ENCODE data around the gene FLVCR1.
"Not testable (repeated sequence)": the region's sequence is repeated elsewhere in the genome, so short reads cannot be mapped to it uniquely, and the experiment has no call there.

The FLVCR1 gene
- 11.0 to 11.8 reads per million in 2 donors for total RNA-seq

DNA sequence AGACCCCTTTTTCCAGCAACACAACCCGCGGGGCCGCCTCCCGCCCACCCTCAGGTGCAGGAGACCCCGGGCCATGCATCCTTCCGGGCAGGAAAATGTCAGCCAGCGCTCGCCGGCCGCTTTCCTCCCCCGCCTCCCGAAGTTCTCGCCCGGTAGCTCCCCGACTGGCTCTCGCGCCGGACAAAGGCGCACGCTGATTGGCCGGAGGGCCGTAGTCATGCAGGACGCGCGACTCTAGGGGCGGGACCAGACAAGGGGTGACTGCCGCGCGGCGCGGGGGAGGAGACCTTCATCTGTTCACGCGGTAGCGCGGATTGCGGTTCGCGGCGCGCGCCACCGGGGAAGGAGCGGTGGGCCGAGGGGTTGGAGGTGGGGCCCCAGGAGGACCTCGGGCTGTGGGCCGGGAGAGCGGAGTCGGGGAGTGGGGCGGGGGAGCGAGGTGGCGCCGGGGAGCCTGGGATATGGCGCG lies at the start of gene FLVCR1:
TSS of gene FLVCR1 (plus strand) at position 284 of the 469 bp plus-strand sequence. CDS start at position 462, 178 bp downstream.
- peak; percentile 81 to 97 (median 87) for DNase-seq

DNA sequence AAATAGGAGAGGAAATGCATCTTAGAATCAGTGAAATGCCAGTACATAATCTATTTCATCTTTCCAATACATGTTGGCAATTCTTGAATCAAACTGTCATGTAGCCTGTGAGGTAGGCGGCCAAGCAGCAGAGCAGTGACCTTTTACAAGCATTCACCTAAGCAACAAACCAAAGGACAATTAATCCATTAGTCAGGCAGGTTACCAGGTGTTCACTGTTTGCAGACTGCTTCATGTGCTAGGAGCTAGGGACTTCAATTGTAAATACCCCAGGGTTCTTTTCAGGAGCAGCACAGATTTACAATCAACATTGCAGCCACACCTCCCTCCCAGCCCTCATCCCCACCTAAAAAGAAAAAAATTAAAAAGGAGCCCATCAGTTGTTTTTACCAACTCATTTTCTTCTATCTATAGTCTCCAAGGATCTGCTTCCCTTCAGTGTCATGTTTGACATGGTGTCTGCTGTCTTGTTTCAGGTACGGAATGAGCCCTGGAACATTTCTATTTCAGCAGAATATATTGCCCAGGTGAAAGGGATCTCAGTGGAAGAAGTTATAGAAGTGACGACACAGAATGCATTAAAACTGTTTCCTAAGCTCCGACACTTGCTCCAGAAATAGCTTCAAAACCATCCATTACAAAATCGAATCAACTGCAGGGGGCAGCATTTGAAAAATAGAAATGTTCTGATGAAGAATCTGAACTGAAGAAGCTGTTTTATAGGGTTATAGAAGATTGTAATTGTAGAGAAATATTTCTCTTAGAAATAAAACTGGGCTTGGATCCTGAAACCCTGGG lies 43.3 kb upstream of the FLVCR1 start:
- DNase-seq, result peak in 1 of 5 experiments; percentile 19

DNA sequence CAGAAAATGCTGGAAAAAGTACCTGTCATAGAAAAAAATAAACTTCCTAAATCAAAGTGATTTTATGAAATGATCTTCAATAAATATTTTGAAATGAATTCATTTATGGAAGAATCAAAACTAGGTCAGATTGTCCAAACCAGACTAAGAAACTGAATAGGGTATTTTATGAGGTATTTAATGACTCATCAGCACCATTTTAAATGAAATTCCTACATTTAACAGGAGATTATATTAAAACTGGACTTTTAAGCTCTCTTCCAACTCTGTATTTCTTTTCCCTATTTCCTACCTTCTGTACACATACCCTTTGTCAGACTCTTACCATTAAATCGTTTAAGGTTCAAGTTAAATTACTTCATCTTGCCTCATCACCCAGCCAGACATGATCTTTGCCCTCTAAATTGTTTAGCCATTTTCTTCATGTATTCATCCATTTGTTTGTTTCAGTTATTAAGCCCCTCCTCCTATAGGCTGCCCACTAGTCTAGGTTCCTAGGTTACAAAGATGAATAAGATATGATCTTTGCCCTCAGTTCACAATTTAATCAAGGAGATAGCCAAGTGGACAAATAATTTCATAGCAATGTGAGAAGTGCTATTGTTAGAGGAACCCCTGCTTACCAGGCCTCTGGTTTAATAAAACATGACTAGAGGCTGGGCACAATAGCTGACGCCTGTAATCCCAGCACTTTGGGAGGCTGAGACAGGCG lies 41.4 kb upstream of the FLVCR1 start:
- no peak for DNase-seq

DNA sequence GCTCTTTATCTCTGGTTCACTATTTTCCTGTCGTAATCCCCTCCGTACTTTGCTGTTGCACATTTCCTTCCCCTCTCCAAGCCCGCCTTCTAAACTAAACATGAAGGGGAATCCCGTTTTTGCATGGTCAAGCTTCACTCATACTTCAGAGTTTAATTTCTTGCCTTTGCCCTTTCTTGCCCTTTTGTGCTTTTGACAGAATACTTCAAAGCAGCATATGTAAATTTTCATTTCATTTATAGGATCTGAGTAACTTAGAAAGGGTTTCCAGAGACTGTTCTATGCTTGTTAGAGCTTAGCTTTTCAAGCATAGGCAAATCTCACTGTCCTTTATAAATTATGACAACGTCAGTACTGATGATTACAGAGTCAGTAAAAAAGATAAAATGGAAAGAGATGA lies 38.3 kb upstream of the FLVCR1 start:
- DNase-seq, result no peak

DNA sequence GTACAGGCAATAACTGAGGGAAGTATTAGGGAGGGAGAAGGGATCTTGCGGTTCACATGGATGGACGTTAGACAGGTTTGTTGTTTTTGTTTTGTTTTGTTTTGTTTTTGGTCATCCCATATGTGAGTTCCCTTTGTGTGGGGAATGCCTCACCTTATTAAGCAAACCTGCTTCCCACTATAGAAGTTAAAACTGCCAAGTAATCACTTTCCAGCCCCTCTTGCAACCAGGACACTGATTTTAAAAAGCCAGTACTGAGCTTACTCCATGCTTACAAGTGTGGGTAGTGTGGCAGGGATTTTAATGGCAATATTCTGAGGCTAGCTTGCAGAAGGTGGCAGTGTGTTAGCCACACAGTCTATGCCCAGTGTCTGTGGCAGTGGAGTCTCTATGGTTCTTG lies 37.1 kb upstream of the FLVCR1 start:
- DNase-seq, result no peak

DNA sequence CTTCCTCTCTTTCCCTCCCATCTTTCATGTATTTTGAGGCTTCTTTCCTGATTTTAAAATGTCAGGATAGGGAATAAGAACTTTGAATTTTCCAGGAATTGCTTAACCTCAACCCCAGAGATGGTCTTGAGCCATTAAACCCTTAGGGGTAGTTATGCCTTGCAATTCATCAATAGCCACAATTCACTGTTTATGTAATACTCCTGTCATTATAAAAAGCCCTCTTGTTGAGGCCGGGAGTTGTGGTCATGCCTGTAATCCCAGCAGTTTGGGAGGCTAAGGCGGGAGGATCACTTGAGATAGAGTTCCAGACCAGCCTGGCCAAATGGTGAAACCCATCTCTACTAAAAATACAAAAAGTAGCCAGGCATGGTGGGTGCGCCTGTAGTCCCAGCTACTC lies 35.1 kb upstream of the FLVCR1 start:
- DNase-seq, result no peak

DNA sequence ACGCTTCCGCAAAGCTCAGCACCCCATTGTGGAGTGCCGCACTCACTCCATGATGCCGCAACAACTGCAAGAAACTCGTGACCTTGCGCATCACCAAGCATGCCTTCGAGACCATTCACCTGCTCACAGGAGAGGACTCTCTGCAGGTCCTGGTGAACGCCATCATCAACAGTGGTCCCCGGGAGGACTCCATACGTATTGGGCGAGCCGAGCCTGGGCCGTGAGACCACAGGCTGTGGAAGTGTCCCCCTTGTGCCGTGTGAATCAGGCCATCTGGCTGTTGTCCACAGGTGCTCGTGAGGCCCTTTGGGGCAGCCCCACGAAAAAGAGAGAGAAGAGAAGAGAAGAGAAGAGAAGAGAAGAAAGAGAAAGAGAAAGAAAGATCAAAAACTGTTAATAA lies 33.9 kb upstream of the FLVCR1 start:
- no peak for DNase-seq

DNA sequence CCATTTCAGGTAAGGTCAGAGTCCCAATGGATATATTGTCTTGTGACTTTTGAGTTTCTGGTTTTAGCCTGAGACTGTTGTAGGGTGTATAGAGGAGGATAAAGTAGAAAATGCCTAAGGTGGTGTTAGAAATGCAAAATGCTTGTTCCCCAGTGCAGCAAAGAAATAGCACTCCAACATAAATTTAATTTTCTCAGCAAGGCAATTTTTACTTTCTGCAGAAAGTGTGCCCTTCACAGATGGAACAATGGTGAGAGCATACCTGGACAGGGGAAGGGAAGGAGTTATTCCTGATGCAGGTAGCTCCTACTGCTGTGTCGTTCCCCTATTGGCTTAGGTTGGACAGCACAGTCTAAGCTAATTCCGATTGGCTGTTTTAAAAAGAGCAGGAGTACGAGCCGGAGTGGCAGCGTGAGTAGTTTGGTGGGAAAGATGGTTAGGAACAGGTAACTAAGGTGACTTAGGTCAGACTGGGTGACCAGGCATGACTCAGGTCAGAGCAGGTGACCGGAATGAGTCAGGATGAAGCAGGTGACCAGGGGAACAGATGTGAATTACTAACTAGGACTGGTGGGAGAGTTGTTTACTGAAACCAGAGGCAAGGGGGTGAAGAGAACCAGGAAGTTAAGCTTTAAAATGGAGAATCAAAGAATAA lies 32.1 kb upstream of the FLVCR1 start:
- DNase-seq, result no peak

DNA sequence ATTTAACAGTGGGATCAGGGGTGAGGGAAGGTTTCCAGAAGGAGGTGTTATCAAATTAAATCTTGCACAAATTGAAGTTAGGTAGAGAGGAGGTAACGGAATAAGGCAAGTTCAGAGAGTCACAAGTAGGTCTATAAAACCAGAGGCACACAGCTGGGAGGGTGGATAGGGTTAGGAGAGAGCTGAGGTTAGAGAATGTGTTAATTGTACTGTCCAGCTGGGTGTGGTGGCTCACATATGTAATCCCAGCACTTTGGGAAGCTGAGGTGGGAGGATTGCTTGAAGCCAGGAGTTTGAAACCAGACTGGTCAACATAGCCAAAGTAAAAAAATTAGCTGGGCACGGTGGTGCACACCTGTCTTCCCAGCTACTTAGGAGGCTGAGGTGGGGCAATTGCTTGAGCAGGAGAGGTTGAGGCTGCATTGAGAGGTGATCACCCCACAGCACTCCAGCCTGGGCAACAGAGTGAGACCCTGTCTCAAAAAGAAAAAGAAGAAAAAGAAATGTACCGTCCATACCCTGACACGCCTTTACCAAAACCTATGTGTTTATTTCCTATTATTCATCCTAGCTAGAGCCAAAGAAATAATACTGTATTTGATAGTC lies 30.8 kb upstream of the FLVCR1 start:
- no peak for DNase-seq

DNA sequence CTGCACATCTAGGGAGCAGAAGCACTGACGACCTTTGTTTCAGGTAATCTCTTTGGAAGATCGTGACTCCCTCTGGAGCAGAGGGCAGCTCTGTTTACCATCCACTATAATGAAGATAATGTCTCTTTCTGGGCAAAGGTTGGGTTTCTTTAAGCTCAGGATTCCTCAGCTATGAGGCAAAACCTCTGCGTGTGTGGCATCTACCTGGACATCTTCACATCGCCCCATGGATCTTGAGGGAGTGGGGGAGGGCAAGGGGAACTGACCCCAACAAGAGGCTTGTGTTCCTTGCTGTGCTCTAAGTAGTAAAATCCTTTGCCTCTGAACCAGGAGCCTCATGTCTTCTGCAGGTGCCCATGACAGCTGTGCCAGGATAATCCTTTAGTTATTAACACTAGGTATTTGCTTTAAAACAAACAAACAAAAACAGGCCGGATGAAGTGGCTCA lies 30.2 kb upstream of the FLVCR1 start:
- no peak for DNase-seq

DNA sequence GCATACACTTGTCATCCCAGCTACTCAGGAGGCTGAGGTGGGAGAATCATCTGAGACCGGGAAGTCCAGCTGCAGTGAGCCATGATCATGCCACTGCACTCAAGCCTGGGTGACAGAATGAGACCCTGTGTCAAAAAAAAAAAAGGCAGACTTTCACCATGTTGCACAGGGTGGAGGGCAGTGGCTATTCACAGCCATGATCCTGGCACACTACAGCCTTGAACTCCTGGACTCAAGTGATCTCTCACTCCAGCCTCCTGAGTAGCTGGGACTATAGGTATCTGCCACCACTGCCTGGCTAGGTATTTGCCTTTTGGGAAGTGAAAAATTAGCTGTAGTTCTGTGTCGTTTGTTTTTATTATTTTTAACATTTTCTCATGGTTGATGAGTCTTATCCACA lies 29.7 kb upstream of the FLVCR1 start:
- no peak for DNase-seq

DNA sequence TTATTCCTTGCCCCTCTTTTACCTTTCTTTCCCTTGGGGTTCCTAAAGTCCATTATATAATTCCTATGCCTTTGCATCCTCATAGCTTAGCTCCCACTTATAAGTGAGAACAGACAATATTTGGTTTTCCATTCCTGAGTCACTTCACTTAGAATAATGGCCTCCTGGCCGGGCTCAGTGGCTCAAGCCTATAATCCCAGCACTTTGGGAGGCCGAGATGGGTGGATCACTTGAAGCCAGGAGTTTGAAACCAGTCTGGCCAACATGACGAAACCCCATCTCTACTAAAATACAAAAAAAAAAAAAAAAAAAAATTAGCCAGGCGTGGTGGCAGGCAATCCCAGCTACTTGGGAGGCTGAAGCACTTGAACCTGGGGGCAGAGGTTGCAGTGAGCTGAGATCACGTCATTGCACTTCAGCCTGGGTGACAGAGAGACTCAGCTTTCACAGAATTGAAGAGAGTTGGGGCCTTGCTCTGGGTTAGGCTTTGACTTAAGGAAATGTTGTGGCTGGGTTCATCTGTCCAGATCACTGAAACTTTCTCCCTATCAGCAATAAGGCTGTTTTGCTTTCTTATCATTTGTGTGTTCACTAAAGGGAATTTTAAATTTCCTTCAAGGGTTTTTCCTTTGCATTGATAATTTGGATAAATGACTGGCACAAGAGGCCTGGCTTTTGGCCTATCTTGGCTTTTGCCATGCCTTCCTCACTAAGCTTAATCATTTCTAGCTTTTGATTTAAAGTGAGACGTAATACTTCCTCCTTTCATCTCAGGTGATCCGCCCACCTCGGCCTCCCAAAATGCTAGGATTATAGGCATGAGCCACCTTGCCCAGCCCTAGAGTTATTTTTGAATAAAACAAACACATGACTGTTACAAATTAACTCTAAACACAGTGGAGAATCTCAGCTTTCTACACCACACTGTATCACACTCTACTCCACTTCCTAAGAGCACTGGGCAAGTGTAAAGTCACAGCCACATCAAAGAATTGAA lies 24.6 kb upstream of the FLVCR1 start:
- peak in 1 of 5 experiments; percentile 49 for DNase-seq

DNA sequence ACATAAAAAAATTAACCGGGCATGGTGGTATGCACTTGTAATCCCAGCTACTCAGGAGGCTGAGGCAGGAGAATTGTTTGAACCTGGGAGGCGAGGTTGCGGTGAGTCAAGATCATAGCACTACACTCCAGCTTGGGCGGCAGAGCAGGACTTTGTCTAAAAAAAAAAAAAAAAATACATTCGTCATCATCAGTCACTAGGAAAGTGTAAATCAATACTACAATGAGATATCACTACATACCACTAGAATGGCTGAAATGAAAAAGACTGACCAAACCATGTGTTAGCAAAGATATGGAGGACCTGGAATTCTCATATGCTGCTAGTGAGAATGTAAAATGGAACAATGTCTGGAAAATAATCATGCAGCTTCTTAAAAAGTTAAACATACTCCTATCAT lies 19.9 kb upstream of the FLVCR1 start:
- DNase-seq, result no peak

DNA sequence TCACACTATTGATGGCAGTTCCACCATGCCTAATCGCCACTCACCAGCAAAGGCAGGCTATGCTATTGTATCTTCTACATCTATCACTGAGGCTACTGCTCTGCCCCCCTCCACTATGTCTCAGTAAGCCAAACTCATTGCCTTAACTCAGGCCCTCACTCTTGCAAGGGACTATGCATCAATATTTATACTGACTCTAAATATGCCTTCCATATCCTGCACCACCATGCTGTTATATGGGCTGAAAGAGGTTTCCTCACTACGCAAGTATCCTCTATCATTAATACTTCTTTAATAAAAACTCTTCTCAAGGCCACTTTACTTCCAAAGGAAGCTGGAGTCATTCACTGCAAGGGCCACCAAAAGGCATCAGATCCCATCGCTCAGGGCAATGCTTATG lies 13.6 kb upstream of the FLVCR1 start:
- DNase-seq, result not testable (repeated sequence)

DNA sequence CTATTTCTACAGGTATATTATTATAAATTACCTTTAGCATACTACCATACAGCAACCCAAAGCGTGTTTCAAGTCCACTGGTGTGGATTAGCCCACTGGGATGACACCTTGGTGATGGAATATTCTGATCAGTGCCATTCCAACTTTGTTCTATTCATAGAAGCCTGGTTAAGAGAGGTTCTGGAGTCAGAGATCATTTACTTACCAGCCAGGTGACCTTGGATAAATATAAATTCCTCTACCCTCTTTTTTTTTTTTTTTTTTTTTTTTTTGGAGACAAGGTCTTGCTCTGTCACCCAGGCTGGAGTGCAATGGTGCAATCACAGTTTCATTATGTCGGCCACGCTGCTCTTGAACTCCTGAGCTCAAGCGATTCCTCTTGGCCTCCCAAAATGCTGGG lies 10.5 kb upstream of the FLVCR1 start, which contains the start of gene SPATA45:
TSS of gene SPATA45 (minus strand) at position 101 of the 400 bp plus-strand sequence. CDS start 11,500 bp downstream, outside the sequence.
- no peak for DNase-seq

DNA sequence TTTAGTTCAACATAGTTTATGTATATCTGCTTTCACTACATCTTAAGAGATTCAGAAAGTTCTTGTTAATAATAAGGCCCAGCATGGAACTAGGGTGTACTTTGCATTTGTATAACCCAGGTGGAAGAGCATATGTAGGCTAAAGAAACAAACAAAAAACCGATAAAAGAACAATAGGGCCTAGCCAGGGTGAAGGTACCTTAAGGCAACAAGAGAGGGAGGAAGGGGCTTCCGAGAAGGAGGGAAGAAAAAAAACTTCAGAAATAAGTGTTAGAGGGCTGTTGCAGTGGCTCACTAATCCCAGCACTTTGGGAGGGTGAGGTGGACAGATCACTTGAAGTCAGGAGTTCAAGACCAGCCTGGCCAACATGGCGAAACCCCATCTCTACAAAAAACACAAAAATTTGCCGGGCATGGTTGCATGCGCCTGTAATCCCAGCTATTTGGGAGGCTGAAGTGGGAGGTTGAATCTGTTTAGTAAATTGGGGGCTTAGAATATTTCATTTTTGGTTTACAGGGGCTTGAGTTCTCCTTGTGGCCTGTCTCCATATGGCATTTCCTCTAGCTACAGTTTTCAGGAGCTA lies 5.9 kb upstream of the FLVCR1 start:
- DNase-seq, result no peak

DNA sequence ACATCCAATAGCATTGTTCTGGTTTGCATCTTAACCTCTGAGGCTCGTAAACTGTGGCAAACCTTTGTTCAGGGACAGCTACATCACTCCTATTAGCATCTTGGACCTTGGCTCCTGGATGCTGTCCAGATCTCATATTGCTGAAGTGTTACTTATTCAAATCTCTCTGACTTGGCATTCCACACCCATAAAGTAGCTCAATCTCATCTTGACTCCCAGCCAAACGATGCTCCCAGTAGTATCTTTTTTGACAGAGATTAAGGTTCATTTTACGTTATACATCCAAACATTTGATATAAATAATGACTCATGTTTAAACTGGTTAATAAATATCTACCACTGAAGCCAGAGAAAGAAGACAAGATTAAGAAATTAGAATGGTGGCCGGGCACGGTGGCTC lies 4.4 kb upstream of the FLVCR1 start:
- DNase-seq, result no peak

DNA sequence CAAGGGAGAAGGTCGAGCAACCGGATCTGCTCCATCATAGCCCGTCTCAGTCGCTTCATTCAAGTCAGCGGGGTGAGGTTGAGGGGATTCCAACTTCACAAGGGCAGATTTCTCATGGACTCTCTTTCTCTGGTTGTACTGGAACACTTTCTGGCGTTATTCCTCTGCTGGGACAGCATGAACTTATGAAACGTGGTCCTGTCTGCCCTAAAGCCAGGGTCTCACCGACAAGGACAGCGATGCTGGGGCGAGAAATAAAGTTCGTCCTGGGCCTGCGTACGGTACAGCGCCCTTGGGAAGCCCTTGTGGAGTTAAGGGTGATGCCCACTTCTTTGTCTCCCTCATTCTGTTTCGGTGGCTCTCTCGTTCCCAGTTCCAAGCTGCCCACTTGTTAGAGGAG lies 1.3 kb upstream of the FLVCR1 start:
- no peak for DNase-seq

DNA sequence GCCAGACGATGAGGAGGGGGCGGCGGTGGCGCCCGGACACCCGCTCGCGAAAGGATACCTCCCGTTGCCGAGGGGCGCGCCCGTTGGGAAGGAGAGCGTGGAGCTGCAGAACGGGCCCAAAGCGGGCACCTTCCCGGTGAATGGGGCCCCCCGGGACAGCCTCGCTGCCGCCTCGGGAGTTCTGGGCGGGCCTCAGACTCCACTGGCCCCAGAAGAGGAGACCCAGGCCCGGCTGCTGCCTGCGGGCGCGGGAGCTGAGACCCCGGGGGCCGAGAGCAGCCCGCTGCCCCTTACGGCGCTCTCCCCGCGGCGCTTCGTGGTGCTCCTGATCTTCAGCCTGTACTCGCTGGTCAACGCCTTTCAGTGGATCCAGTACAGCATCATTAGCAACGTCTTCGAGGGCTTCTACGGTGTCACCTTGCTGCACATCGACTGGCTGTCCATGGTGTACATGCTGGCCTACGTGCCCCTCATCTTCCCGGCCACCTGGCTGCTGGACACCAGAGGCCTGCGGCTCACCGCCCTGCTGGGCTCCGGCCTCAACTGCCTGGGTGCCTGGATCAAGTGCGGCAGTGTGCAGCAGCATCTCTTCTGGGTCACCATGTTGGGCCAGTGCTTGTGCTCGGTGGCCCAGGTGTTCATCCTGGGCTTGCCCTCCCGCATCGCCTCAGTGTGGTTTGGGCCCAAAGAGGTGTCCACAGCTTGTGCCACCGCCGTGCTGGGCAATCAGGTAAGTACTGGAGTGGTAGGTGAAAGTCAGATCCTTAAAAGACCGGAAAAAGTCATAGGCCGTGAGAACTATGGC lies 588 bp downstream of the FLVCR1 start:
- DNase-seq, result peak in 2 of 5 experiments; percentile 11 to 47

Measured in T-helper 2 cell (primary cell).